HepG2 (cell line): ENCODE results near the gene LSM3. TPM values are rescaled to one million over a fixed set of nuclear protein-coding genes. Genes with fewer than 3 reads are reported as not detected.

ENCODE experiments used
- ATAC-seq: fragments of 200-7000 bp; cut with Tn5 transposase; 3 replicates; pipeline ENCODE4 v1.9.1; 2020; ENCODE audit warnings: mild to moderate bottlenecking, moderate library complexity
- BruUV-seq: library from RNA; stranded (reverse); fragments of 400-500 nt; replicated peaks from 2 replicates; lab custom pipeline; 2021; lab: Mats Ljungman, UMichigan
- CTCF ChIA-PET: fragments of 300-600 bp; formaldehyde crosslinking; extraction: SDS; loops from one replicate; lab custom pipeline; 2021; ENCODE audit warnings: low total read pairs, inconsistent platforms, low intra/inter-chr PET ratio; lab: Yijun Ruan, JAX
- POLR2A ChIA-PET: fragments of 350-600 bp; sonication (Branson Sonifier 250); formaldehyde crosslinking; loops from one replicate; lab custom pipeline; 2020; ENCODE audit warnings: antibody characterized with exemption, inconsistent platforms; lab: Yijun Ruan, JAX
- DNase-seq: peaks from one replicate; pipeline ENCODE4 v3.0.0-alpha.2; 2015; ENCODE audit warnings: low spot score
- FAIRE-seq: peaks from 3 replicates; lab custom pipeline; 2011; peaks lifted over from hg19 to GRCh38; lab: Jason Lieb, UNC
- H2AFZ ChIP-seq: one replicate; pipeline ENCODE4 v1.6.1; 2011; ENCODE audit warnings: low read length, inconsistent platforms
- H3K27ac ChIP-seq: fragments of 300-600 bp; 3 replicates; pipeline ENCODE4 v1.8.0; 2011; ENCODE audit warnings: mixed run types, mild to moderate bottlenecking, mixed read lengths, low read length, inconsistent platforms; ENCODE audit not compliant: insufficient read depth; ENCODE audit errors: extremely low read length
- H3K27me3 ChIP-seq, 2 experiments: fragments of 200-600 bp in 1 of 2; 2 replicates in 1 of 2; 3 replicates in 1 of 2; pipeline versions ENCODE4 v1.6.0 to v1.8.0; 2011; ENCODE audit warnings: low read length in 2 of 2, mild to moderate bottlenecking in 2 of 2, moderate library complexity in 2 of 2, inconsistent platforms in 1 of 2; ENCODE audit not compliant: insufficient read depth in 2 of 2, control insufficient read depth in 1 of 2
- H3K36me3 ChIP-seq, 2 experiments: fragments of 200-600 bp in 1 of 2; replicated peaks in 1 of 2; 2 replicates in 1 of 2; 3 replicates in 1 of 2; pipeline versions ENCODE4 v1.5.1 to v1.8.0; 2011; ENCODE audit warnings: low read length in 2 of 2, inconsistent platforms in 1 of 2; ENCODE audit not compliant: insufficient read depth in 2 of 2, control insufficient read depth in 1 of 2
- H3K4me1 ChIP-seq: 2 replicates; pipeline ENCODE4 v1.5.1; 2012; ENCODE audit warnings: low read length, inconsistent platforms; ENCODE audit not compliant: insufficient read depth
- H3K4me2 ChIP-seq: 2 replicates; pipeline ENCODE4 v1.6.0; 2011; ENCODE audit warnings: low read depth, low read length, inconsistent platforms
- H3K4me3 ChIP-seq, 3 experiments: fragments of 200-600 bp in 1 of 3; sonication (generic), shearing (Covaris generic) in 1 of 3; replicated peaks in 1 of 3; 2 replicates each; pipeline ENCODE4 v1.5.1; 2011 to 2016; ENCODE audit warnings: low read length in 3 of 3, inconsistent platforms in 2 of 3, low read depth in 2 of 3, mild to moderate bottlenecking in 2 of 3, control low read depth in 1 of 3, mixed read lengths in 1 of 3; ENCODE audit not compliant: insufficient read depth in 1 of 3
- H3K79me2 ChIP-seq: one replicate; pipeline ENCODE4 v1.6.1; 2011; ENCODE audit warnings: low read length, inconsistent platforms; ENCODE audit not compliant: insufficient read depth
- H3K9ac ChIP-seq: 2 replicates; pipeline ENCODE4 v1.6.0; 2011; ENCODE audit warnings: mild to moderate bottlenecking, low read depth, low read length, inconsistent platforms; ENCODE audit not compliant: insufficient read depth
- H3K9me3 ChIP-seq: 2 replicates; pipeline ENCODE4 v1.5.1; 2012; ENCODE audit warnings: mild to moderate bottlenecking, low read length
- H4K20me1 ChIP-seq: 2 replicates; pipeline ENCODE4 v1.6.0; 2011; ENCODE audit warnings: inconsistent platforms, mild to moderate bottlenecking, low read length, moderate library complexity; ENCODE audit not compliant: insufficient read depth
- ELF3 ChIP-seq: IDR thresholded peaks from 2 replicates; pipeline ENCODE4 v1.6.1; 2016; ENCODE audit warnings: missing genetic modification reagents, missing compliant biosample characterization
- ETV5 ChIP-seq: IDR thresholded peaks from 2 replicates; pipeline ENCODE4 v1.6.1; 2018; ENCODE audit warnings: missing biosample characterization, missing genetic modification reagents, inconsistent platforms, borderline replicate concordance
- MIXL1 ChIP-seq: IDR thresholded peaks from 2 replicates; pipeline ENCODE4 v1.6.1; 2016
- MYNN ChIP-seq: sonication (generic); formaldehyde crosslinking; IDR thresholded peaks from 2 replicates; pipeline ENCODE4 v1.4.0; 2020; ENCODE audit warnings: mild to moderate bottlenecking, low read depth, missing genetic modification reagents
- PHF21A ChIP-seq: sonication (generic); formaldehyde crosslinking; IDR thresholded peaks from 2 replicates; pipeline ENCODE4 v1.5.0; 2020; ENCODE audit warnings: mild to moderate bottlenecking, missing genetic modification reagents
- RXRA ChIP-seq: sonication (generic); formaldehyde crosslinking; IDR thresholded peaks from 2 replicates; pipeline ENCODE4 v1.5.1; 2020; ENCODE audit warnings: missing genetic modification reagents
- SMAD9 ChIP-seq: sonication (generic); formaldehyde crosslinking; IDR thresholded peaks from 2 replicates; pipeline ENCODE4 v1.5.1; 2020; ENCODE audit warnings: mild to moderate bottlenecking, missing genetic modification reagents
- SOX6 ChIP-seq, 2 experiments: fragments of 450-650 bp in 1 of 2; sonication (generic) in 1 of 2; formaldehyde crosslinking in 1 of 2; IDR thresholded peaks; 2 replicates each; pipeline versions ENCODE4 v1.4.0 to v1.6.1; 2017 to 2020; ENCODE audit warnings: antibody characterized with exemption in 1 of 2, mild to moderate bottlenecking in 1 of 2, missing genetic modification reagents in 1 of 2
- SPEN ChIP-seq: sonication (generic); formaldehyde crosslinking; IDR thresholded peaks from 2 replicates; pipeline ENCODE4 v1.5.1; 2020; ENCODE audit warnings: low read depth, mild to moderate bottlenecking, missing genetic modification reagents
- TBX2 ChIP-seq: sonication (generic); formaldehyde crosslinking; IDR thresholded peaks from 2 replicates; pipeline ENCODE4 v1.5.0; 2020; ENCODE audit warnings: missing genetic modification reagents, mild to moderate bottlenecking, borderline replicate concordance
- ZMYM3 ChIP-seq: sonication (generic); formaldehyde crosslinking; IDR thresholded peaks from 2 replicates; pipeline ENCODE4 v1.5.1; 2020; ENCODE audit warnings: mild to moderate bottlenecking, missing genetic modification reagents
- ZNF264 ChIP-seq: sonication (generic); formaldehyde crosslinking; IDR thresholded peaks from 2 replicates; pipeline ENCODE4 v1.4.0; 2020; ENCODE audit warnings: missing genetic modification reagents
- ZNF335 ChIP-seq: sonication (generic); formaldehyde crosslinking; IDR thresholded peaks from 2 replicates; pipeline ENCODE4 v1.4.0; 2020; ENCODE audit warnings: missing genetic modification reagents
- ZNF33A ChIP-seq: sonication (generic); formaldehyde crosslinking; IDR thresholded peaks from 2 replicates; pipeline ENCODE4 v1.5.1; 2020; ENCODE audit warnings: missing genetic modification reagents, mild to moderate bottlenecking, moderate library complexity, borderline replicate concordance
- WGBS: methylation state at CpG from one replicate; pipeline ENCODE4 v1.1.6; 2017; ENCODE audit warnings: low lambda C conversion rate; 5-methylcytosine and 5-hydroxymethylcytosine counted together
- in situ Hi-C: cut with HindIII; loops from 2 replicates; pipeline ENCODE4 v1.10.0; 2017; ENCODE audit warnings: low pct_unique_long_range_greater_than_20kb; ENCODE audit not compliant: extremely low pct_ligation_motif_present
- intact Hi-C: fragments of 100-400 bp; cut with micrococcal nuclease; formaldehyde crosslinking; loops from one replicate; pipeline ENCODE4 v1.10.0; 2022; ENCODE audit not compliant: unreplicated experiment
- polyA plus RNA-seq, 8 experiments: library from polyadenylated mRNA; depleted of rRNA in 3 of 8; stranded (reverse) in 7 of 8; unstranded in 1 of 8; fragments of >200 nt; fragmentation: Illumina TruSeq in 4 of 8; extraction: Trizol in 4 of 8; gene quantifications; 2 replicates each; pipeline versions ENCODE4 v1.2.1 to v1.2.3, GENCODE V29; 2011 to 2016; ENCODE audit warnings: low read depth in 4 of 8, missing spikeins in 1 of 8, mixed read lengths in 1 of 8; ENCODE audit not compliant: insufficient read depth in 1 of 8
- total RNA-seq, 5 experiments: library from RNA; depleted of rRNA; stranded (reverse); fragments of >200 nt; fragmentation: Illumina TruSeq; extraction: Trizol; gene quantifications; 2 replicates each; pipeline ENCODE4 v1.2.3, GENCODE V29; 2016; ENCODE audit warnings: low read depth in 1 of 5
- TF ChIP-seq, protein P1 (sequence below): sonication (generic); formaldehyde crosslinking; IDR thresholded peaks from 2 replicates; pipeline ENCODE4 v1.4.0; 2020; ENCODE audit warnings: missing genetic modification reagents
- TF ChIP-seq, protein P2 (sequence below): sonication (generic); formaldehyde crosslinking; conservative IDR thresholded peaks from 2 replicates; pipeline ENCODE4 v1.4.0; 2020; ENCODE audit warnings: missing genetic modification reagents
- TF ChIP-seq, protein P3 (sequence below): sonication (generic); formaldehyde crosslinking; conservative IDR thresholded peaks from 2 replicates; pipeline ENCODE4 v1.4.0; 2020; ENCODE audit warnings: mild to moderate bottlenecking, missing genetic modification reagents, moderate library complexity

Gene LSM3
- total and polyA plus RNA-seq, 2 of the 13 experiments (the other 11 are each of a cell fraction or from before 2014, with no cell fraction given) = 5.1 to 19.4 TPM

DNA sequence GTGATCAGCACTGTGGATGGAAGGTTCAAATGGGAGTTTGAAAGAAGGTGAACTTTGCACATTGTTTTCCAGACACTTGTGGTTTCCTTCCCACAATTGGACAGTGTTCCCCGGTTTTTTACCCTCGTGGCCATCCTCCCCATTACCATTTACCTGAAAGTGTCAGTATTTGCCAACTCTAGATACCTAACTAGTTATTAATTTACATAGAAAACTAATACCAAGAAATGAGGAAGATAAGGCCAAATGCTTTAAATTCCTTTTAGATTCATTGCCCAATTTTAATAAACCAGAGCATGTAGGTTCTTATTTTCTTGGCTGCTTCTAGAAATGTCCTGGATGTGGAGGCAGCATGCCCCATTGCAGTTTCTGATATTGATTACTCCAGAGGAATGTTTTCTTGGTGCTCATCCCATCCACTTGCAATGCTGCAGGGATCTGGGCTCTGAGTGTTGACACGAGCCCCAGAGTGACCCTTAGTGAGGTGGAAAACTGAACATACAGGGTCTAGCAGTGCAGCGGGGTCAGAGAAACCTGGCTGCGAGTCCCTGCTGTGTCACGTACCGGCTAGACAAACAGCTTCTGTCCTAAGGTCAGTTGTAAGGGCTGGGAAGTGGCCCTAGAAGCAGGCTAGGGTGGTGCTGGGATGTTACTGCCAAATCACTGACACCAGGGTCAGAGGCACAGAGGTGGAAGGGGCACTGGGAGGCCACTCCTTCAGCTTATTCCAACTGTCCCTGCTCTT is 23.5 kb downstream of the LSM3 start:
- no TSS peak for BruUV-seq
- no peak overlapping the region for H2AFZ ChIP-seq
- FAIRE-seq (peak; percentile 60), DNase-seq (peak; percentile 58), ATAC-seq (peak; percentile 84)
- peak overlapping the region; percentile 79 for H3K4me2 ChIP-seq
- intact Hi-C loops (loop anchor here (2.0 to 5.0 kb wide), 2 partner anchors 51 to 305 kb away; no protein-coding TSS in a partner anchor), in situ Hi-C loops (loop anchor here (10.0 kb wide), 2 partner anchors 263 to 307 kb away; no protein-coding TSS in a partner anchor)
- no peaks in the 10 kb centered on the region for H3K9me3 ChIP-seq
- H3K36me3 ChIP-seq = peaks cover 1 to 24% of the 10 kb centered on the region in 2 experiments; a peak in 4 of 5 replicates
- no peaks in the 10 kb centered on the region for H3K79me2 ChIP-seq
- H3K27me3 ChIP-seq = no peaks in the 10 kb centered on the region
- H4K20me1 ChIP-seq = no peaks in the 10 kb centered on the region
- peaks cover 40% of the 10 kb centered on the region for H3K4me1 ChIP-seq
- WGBS = 1% methylated on average over 7 of the region's 7 CpGs
- CTCF ChIA-PET = no interaction called here
- H3K9ac ChIP-seq = no peak overlapping the region; the same call in 1 of the 2 replicates
- H3K27ac ChIP-seq = peak overlapping the region; percentile 49
- POLR2A ChIA-PET = interaction anchor here (1.0 to 5.5 kb wide), 2 partner anchors 24 to 76 kb away, joined by 3 to 33 read pairs; partner anchors contain the start of genes LSM3 and XPC
- H3K4me3 ChIP-seq = peak overlapping the region; percentile 12 to 51 (median 19); a peak in 3 of 6 replicates
- TF ChIP-seq, protein P1, sequence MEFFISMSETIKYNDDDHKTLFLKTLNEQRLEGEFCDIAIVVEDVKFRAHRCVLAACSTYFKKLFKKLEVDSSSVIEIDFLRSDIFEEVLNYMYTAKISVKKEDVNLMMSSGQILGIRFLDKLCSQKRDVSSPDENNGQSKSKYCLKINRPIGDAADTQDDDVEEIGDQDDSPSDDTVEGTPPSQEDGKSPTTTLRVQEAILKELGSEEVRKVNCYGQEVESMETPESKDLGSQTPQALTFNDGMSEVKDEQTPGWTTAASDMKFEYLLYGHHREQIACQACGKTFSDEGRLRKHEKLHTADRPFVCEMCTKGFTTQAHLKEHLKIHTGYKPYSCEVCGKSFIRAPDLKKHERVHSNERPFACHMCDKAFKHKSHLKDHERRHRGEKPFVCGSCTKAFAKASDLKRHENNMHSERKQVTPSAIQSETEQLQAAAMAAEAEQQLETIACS (CRISPR knock-in tag) = no peak
- no peak for TF ChIP-seq ZNF264
- TF ChIP-seq MIXL1 (CRISPR knock-in tag) = peak; percentile 28; the same call in 1 of the 2 replicates
- TF ChIP-seq SOX6 (IDR thresholded peaks at IDR 0.05) = no peak
- TF ChIP-seq SOX6 (CRISPR knock-in tag; IDR thresholded peaks at IDR 0.05) = 0 out of 2 replicates have a peak, but pooled peaks have one; percentile 24
- 0 out of 2 replicates have a peak, but pooled peaks have one; percentile 35 for TF ChIP-seq SMAD9 (CRISPR knock-in tag)
- TF ChIP-seq, protein P2, sequence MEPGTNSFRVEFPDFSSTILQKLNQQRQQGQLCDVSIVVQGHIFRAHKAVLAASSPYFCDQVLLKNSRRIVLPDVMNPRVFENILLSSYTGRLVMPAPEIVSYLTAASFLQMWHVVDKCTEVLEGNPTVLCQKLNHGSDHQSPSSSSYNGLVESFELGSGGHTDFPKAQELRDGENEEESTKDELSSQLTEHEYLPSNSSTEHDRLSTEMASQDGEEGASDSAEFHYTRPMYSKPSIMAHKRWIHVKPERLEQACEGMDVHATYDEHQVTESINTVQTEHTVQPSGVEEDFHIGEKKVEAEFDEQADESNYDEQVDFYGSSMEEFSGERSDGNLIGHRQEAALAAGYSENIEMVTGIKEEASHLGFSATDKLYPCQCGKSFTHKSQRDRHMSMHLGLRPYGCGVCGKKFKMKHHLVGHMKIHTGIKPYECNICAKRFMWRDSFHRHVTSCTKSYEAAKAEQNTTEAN (CRISPR knock-in tag) = no peak
- 0 out of 2 replicates have a peak, but pooled peaks have one; percentile 27 for TF ChIP-seq ZNF33A (CRISPR knock-in tag)
- TF ChIP-seq MYNN (CRISPR knock-in tag) = no peak
- TF ChIP-seq PHF21A (CRISPR knock-in tag) = peak; percentile 64; the same call in 1 of the 2 replicates
- TF ChIP-seq ZMYM3 (CRISPR knock-in tag) = peak; percentile 56; the same call in 1 of the 2 replicates
- peak; percentile 27; the same call in 1 of the 2 replicates for TF ChIP-seq ETV5 (CRISPR knock-in tag)
- TF ChIP-seq ZNF335 (CRISPR knock-in tag) = 0 out of 2 replicates have a peak, but pooled peaks have one; percentile 44
- TF ChIP-seq ELF3 (CRISPR knock-in tag) = 0 out of 2 replicates have a peak, but pooled peaks have one; percentile 10
- 0 out of 2 replicates have a peak, but pooled peaks have one; percentile 37 for TF ChIP-seq SPEN (CRISPR knock-in tag)
- peak; percentile 23; the same call in 1 of the 2 replicates for TF ChIP-seq TBX2
- TF ChIP-seq, protein P3, sequence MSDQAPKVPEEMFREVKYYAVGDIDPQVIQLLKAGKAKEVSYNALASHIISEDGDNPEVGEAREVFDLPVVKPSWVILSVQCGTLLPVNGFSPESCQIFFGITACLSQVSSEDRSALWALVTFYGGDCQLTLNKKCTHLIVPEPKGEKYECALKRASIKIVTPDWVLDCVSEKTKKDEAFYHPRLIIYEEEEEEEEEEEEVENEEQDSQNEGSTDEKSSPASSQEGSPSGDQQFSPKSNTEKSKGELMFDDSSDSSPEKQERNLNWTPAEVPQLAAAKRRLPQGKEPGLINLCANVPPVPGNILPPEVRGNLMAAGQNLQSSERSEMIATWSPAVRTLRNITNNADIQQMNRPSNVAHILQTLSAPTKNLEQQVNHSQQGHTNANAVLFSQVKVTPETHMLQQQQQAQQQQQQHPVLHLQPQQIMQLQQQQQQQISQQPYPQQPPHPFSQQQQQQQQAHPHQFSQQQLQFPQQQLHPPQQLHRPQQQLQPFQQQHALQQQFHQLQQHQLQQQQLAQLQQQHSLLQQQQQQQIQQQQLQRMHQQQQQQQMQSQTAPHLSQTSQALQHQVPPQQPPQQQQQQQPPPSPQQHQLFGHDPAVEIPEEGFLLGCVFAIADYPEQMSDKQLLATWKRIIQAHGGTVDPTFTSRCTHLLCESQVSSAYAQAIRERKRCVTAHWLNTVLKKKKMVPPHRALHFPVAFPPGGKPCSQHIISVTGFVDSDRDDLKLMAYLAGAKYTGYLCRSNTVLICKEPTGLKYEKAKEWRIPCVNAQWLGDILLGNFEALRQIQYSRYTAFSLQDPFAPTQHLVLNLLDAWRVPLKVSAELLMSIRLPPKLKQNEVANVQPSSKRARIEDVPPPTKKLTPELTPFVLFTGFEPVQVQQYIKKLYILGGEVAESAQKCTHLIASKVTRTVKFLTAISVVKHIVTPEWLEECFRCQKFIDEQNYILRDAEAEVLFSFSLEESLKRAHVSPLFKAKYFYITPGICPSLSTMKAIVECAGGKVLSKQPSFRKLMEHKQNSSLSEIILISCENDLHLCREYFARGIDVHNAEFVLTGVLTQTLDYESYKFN = peak; percentile 80
- peak; percentile 59; the same call in 1 of the 2 replicates for TF ChIP-seq RXRA (CRISPR knock-in tag)
